Measurements from ENCODE around the gene RAB29. TPM values are rescaled to one million over a fixed set of nuclear protein-coding genes. Genes with fewer than 3 reads are reported as not detected.

The RAB29 gene
- polyA plus RNA-seq, 1 of the 3 experiments (the other 2 are of a cell fraction): 9.2 TPM

GRCh38 chr1:205726619-205727125 lies 48.6 kb downstream of the RAB29 start:
- no peak for TF ChIP-seq ELF1 (IDR thresholded peaks at IDR 0.05)
- TF ChIP-seq MEF2A (IDR thresholded peaks at IDR 0.05; ENCODE audit: borderline replicate concordance, low read depth): no peak
- TF ChIP-seq SIN3A (IDR thresholded peaks at IDR 0.05; ENCODE audit: borderline replicate concordance, low read depth, low read length): no peak
- no peak for TF ChIP-seq TAF1 (IDR thresholded peaks at IDR 0.05; ENCODE audit: borderline replicate concordance, low read depth, low read length)
- TF ChIP-seq PBX3 (IDR thresholded peaks at IDR 0.05): no peak
- TF ChIP-seq TEAD4 (IDR thresholded peaks at IDR 0.05; ENCODE audit: borderline replicate concordance, insufficient read depth): no peak
- no peak for TF ChIP-seq RXRA (IDR thresholded peaks at IDR 0.05; ENCODE audit: borderline replicate concordance, low read depth)
- TF ChIP-seq IRF3 (IDR thresholded peaks at IDR 0.05; ENCODE audit: low read depth, low read length): no peak
- no peak for TF ChIP-seq RCOR1 (IDR thresholded peaks at IDR 0.05; ENCODE audit: low read length)
- TF ChIP-seq RFX5 (IDR thresholded peaks at IDR 0.05; ENCODE audit: low read length): no peak
- TF ChIP-seq SMC3 (IDR thresholded peaks at IDR 0.05; ENCODE audit: low read depth, low read length): no peak
- TF ChIP-seq CTCF (IDR thresholded peaks at IDR 0.05): no peak
- no peak for TF ChIP-seq FOXM1 (IDR thresholded peaks at IDR 0.05; ENCODE audit: low read depth)
- TF ChIP-seq FOSL2 (IDR thresholded peaks at IDR 0.05; ENCODE audit: borderline replicate concordance, low read depth): no peak
- TF ChIP-seq MXI1 (IDR thresholded peaks at IDR 0.05; ENCODE audit: low read depth, low read length): no peak
- no peak for TF ChIP-seq POLR2AphosphoS5 (IDR thresholded peaks at IDR 0.05; ENCODE audit: low read depth, low read length)
- TF ChIP-seq TCF12 (IDR thresholded peaks at IDR 0.05): no peak
- TF ChIP-seq JUND (IDR thresholded peaks at IDR 0.05): no peak
- TF ChIP-seq FOXJ3 (CRISPR knock-in tag; IDR thresholded peaks at IDR 0.05): no peak
- no peaks in the 10 kb centered on the region for H3K9me3 ChIP-seq
- no peak for DNase-seq
- WGBS (ENCODE audit: low lambda C conversion rate): 96% methylated on average over 4 of the region's 4 CpGs
- H3K4me3 ChIP-seq (ENCODE audit: low read depth in 2 of 2, low read length in 1 of 2): no peak overlapping the region
- no peak overlapping the region for H3K27ac ChIP-seq (ENCODE audit: low read depth in 2 of 2, low read length in 1 of 2)
- H3K4me1 ChIP-seq (ENCODE audit: control insufficient read depth in 1 of 2, insufficient read depth in 2 of 2, low read depth in 1 of 2, low read length in 1 of 2): no peaks in the 10 kb centered on the region
- ChIA-PET CTCF (interaction anchor here (0.9 to 10.2 kb wide), 4 partner anchors 12 to 251 kb away, joined by 3 to 92 read pairs (median 12); no protein-coding TSS in a partner anchor), POLR2A (no interaction called here)
- H3F3A ChIP-seq (replicated peaks; ENCODE audit: insufficient read depth): no peaks in the 10 kb centered on the region
- H3K9ac ChIP-seq: no peak overlapping the region
- H3K4me2 ChIP-seq: no peak overlapping the region
- H3K27me3 ChIP-seq (ENCODE audit: insufficient read depth): no peaks in the 10 kb centered on the region
- peaks cover 46 to 79% of the 10 kb centered on the region in 2 experiments for H3K36me3 ChIP-seq (replicated peaks in 1 of 2; ENCODE audit: control insufficient read depth in 1 of 2, insufficient read depth in 2 of 2, low read length in 1 of 2)
- peaks cover 57% of the 10 kb centered on the region for H4K20me1 ChIP-seq (ENCODE audit: insufficient read depth)
- H2AFZ ChIP-seq (ENCODE audit: low read depth): no peak overlapping the region
- H3K79me2 ChIP-seq (ENCODE audit: insufficient read depth): peaks cover 97% of the 10 kb centered on the region
- no peaks in the 10 kb centered on the region for H3K9me2 ChIP-seq
